GM23338 (cell line): ENCODE results near the gene ASPRV1. TPM values are rescaled to one million over a fixed set of nuclear protein-coding genes. Genes with fewer than 3 reads are reported as not detected.
A peak's percentile ranks its signal among the peaks of the same experiment; 100 is the strongest.

ENCODE experiments used
- ATAC-seq: fragments of 200-7000 bp; cut with Tn5 transposase; 3 replicates; pipeline ENCODE4 v1.9.1; 2020
- DNase-seq: peaks from one replicate; pipeline ENCODE4 v3.0.0-alpha.2; 2015; ENCODE audit warnings: low spot score
- H2AFZ ChIP-seq: fragments of 200-600 bp; sonication (generic); 2 replicates; pipeline ENCODE4 v1.8.0; 2016; ENCODE audit warnings: antibody characterized with exemption, mild to moderate bottlenecking, moderate library complexity
- H3F3A ChIP-seq: fragments of 200-600 bp; sonication (generic); replicated peaks from 2 replicates; pipeline ENCODE4 v1.8.0; 2017; ENCODE audit warnings: antibody characterized with exemption, mixed run types, low read depth
- H3K27ac ChIP-seq: fragments of 200-600 bp; sonication (generic); 2 replicates; pipeline ENCODE4 v1.6.1; 2016; ENCODE audit warnings: low read depth
- H3K27me3 ChIP-seq: fragments of 200-600 bp; sonication (generic); 2 replicates; pipeline ENCODE4 v1.8.0; 2016; ENCODE audit warnings: mild to moderate bottlenecking, mixed run types, moderate library complexity; ENCODE audit not compliant: insufficient read depth
- H3K36me3 ChIP-seq: fragments of 200-600 bp; sonication (generic); 2 replicates; pipeline ENCODE4 v1.8.0; 2016; ENCODE audit warnings: mild to moderate bottlenecking; ENCODE audit not compliant: insufficient read depth
- H3K4me1 ChIP-seq: fragments of 200-600 bp; sonication (generic); 2 replicates; pipeline ENCODE4 v1.8.0; 2016; ENCODE audit warnings: mild to moderate bottlenecking, moderate library complexity; ENCODE audit not compliant: insufficient read depth
- H3K4me2 ChIP-seq: fragments of 200-600 bp; sonication (generic); 2 replicates; pipeline ENCODE4 v1.7.1; 2017; ENCODE audit warnings: mixed run types
- H3K4me3 ChIP-seq: fragments of 200-600 bp; sonication (generic); 2 replicates; pipeline ENCODE4 v1.6.1; 2016; ENCODE audit warnings: mixed run types
- H3K79me2 ChIP-seq: fragments of 200-600 bp; sonication (generic); replicated peaks from 2 replicates; pipeline ENCODE4 v1.8.0; 2017; ENCODE audit warnings: mild to moderate bottlenecking; ENCODE audit not compliant: insufficient read depth
- H3K9me2 ChIP-seq: fragments of 200-600 bp; sonication (generic); 2 replicates; pipeline ENCODE4 v1.8.0; 2017; ENCODE audit not compliant: insufficient read depth
- H4K20me1 ChIP-seq: fragments of 200-600 bp; sonication (generic); replicated peaks from 2 replicates; pipeline ENCODE4 v1.8.0; 2017; ENCODE audit warnings: mild to moderate bottlenecking; ENCODE audit not compliant: insufficient read depth
- H3K27ac Mint-ChIP-seq: 2 replicates; pipeline ENCODE4 v1.8.0; 2020; ENCODE audit warnings: inconsistent platforms, mild to moderate bottlenecking, moderate library complexity, mixed read lengths
- H3K27me3 Mint-ChIP-seq: 3 replicates; pipeline ENCODE4 v1.8.0; 2022; ENCODE audit warnings: low read depth, mild to moderate bottlenecking, moderate library complexity, mixed read lengths, inconsistent platforms; ENCODE audit not compliant: insufficient read depth, poor library complexity
- H3K36me3 Mint-ChIP-seq: 3 replicates; pipeline ENCODE4 v1.8.0; 2021; ENCODE audit warnings: low read depth, mild to moderate bottlenecking, inconsistent platforms, moderate library complexity, mixed read lengths
- H3K4me1 Mint-ChIP-seq: 3 replicates; pipeline ENCODE4 v1.8.0; 2020; ENCODE audit warnings: mild to moderate bottlenecking, inconsistent platforms, mixed read lengths
- H3K4me3 Mint-ChIP-seq: 3 replicates; pipeline ENCODE4 v1.8.0; 2021; ENCODE audit warnings: moderate library complexity, mild to moderate bottlenecking, inconsistent platforms, mixed read lengths
- H3K9me3 Mint-ChIP-seq: 3 replicates; pipeline ENCODE4 v1.8.0; 2020; ENCODE audit warnings: moderate library complexity, mild to moderate bottlenecking, inconsistent platforms, mixed read lengths
- EZH2phosphoT487 ChIP-seq: fragments of 200-600 bp; sonication (generic); IDR thresholded peaks from one replicate; pipeline ENCODE4 v1.8.1; 2018; ENCODE audit warnings: antibody characterized with exemption; ENCODE audit not compliant: unreplicated experiment
- REST ChIP-seq: IDR thresholded peaks from one replicate; pipeline ENCODE4 v1.6.1; 2018; ENCODE audit warnings: antibody characterized with exemption; ENCODE audit not compliant: unreplicated experiment
- STAT1 ChIP-seq: IDR thresholded peaks from one replicate; pipeline ENCODE4 v1.6.1; 2016; ENCODE audit warnings: antibody characterized with exemption; ENCODE audit not compliant: unreplicated experiment
- ZNF331 ChIP-seq: fragments of 250-450 bp; sonication (Bioruptor Pico); IDR thresholded peaks from 2 replicates; pipeline ENCODE4 v1.5.0; 2020; ENCODE audit warnings: low read depth, mild to moderate bottlenecking, moderate library complexity
- ZNF462 ChIP-seq: fragments of 250-450 bp; sonication (Bioruptor Pico); IDR thresholded peaks from 2 replicates; pipeline ENCODE4 v1.5.0; 2020; ENCODE audit warnings: mild to moderate bottlenecking, moderate library complexity
- polyA plus RNA-seq: library from polyadenylated mRNA; unstranded; fragments of >200 nt; fragmentation: Nextera tagmentation; extraction: Ambion mirVana; gene quantifications from 2 replicates; pipeline ENCODE4 v1.2.1, GENCODE V29; 2016
- total RNA-seq: library from RNA; depleted of rRNA; stranded (reverse); fragments of >200 nt; shearing (Covaris generic); gene quantifications from 2 replicates; pipeline ENCODE4 v1.2.3, GENCODE V29; 2014
- TF ChIP-seq, protein P1 (sequence below): IDR thresholded peaks from 2 replicates; pipeline ENCODE4 v1.6.1; 2016; ENCODE audit warnings: antibody characterized with exemption

The ASPRV1 gene
- total and polyA plus RNA-seq, 2 experiments from 2014 or later = 0.60 to 1.4 TPM

- TF ChIP-seq REST = no peak
Measured at GRCh38 chr2:69993708-69994107, 32.3 kb upstream of the ASPRV1 start (continued).

DNA sequence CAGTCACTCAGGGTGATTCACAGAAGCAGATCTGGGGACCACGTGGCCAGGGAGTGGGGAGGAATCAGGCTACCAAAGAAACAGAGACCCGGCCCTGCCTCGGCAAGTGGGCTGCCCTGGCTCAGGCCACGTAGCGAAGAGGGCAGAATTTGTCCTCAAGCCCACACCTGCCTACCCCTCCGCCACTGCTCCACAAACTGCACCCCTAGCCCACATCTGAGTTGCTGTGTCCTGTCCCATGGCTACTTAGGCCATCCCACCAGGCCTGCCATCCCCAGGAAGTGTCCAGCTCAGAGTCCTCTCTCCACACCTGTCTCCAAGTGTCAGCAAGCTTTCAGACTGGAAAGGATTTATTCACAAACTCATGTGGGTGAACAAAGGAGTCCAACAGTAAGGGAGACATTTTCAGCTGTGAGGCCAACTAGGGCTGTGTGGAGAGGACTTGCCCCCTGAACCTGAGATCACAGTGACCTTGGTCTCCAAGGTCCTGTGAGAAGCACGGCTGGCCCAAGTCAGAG is 31.7 kb upstream of the ASPRV1 start:
- no peaks in the 10 kb centered on the region; the same call in 1 of the 2 replicates for H3K36me3 ChIP-seq
- H3F3A ChIP-seq = no peaks in the 10 kb centered on the region
- H3K36me3 Mint-ChIP-seq = peaks cover 9% of the 10 kb centered on the region; the same call in 2 of the 3 replicates
- no peak overlapping the region for H3K4me2 ChIP-seq
- no peaks in the 10 kb centered on the region for H3K27me3 ChIP-seq
- H3K9me3 Mint-ChIP-seq = no peaks in the 10 kb centered on the region
- DNase-seq = no peak
- H3K4me1 Mint-ChIP-seq = peaks cover 21% of the 10 kb centered on the region
- H4K20me1 ChIP-seq = no peaks in the 10 kb centered on the region
- no peak overlapping the region for H2AFZ ChIP-seq
- H3K27me3 Mint-ChIP-seq = peaks cover 10% of the 10 kb centered on the region
- no peak overlapping the region for H3K4me3 ChIP-seq
- TF ChIP-seq REST (no peak), STAT1 (no peak), ZNF462 (CRISPR knock-in tag) (no peak), EZH2phosphoT487 (no peak), ZNF331 (no peak)
- TF ChIP-seq, protein P1, sequence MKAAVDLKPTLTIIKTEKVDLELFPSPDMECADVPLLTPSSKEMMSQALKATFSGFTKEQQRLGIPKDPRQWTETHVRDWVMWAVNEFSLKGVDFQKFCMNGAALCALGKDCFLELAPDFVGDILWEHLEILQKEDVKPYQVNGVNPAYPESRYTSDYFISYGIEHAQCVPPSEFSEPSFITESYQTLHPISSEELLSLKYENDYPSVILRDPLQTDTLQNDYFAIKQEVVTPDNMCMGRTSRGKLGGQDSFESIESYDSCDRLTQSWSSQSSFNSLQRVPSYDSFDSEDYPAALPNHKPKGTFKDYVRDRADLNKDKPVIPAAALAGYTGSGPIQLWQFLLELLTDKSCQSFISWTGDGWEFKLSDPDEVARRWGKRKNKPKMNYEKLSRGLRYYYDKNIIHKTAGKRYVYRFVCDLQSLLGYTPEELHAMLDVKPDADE = no peak
- H3K4me3 Mint-ChIP-seq = no peak overlapping the region
- peaks cover 4% of the 10 kb centered on the region for H3K4me1 ChIP-seq
- H3K79me2 ChIP-seq = no peaks in the 10 kb centered on the region
- peak overlapping the region; percentile 37; the same call in 1 of the 2 replicates for H3K27ac Mint-ChIP-seq
- H3K9me2 ChIP-seq = no peaks in the 10 kb centered on the region
- H3K27ac ChIP-seq = no peak overlapping the region
- no peak for ATAC-seq
